ENCODE measurements around the gene SLC22A23.
"Not testable (repeated sequence)": the region's sequence is repeated elsewhere in the genome, so short reads cannot be mapped to it uniquely, and the experiment has no call there.

SLC22A23 gene

GRCh38 chr6:3403238-3404173 lies 53.3 kb downstream of the SLC22A23 start:
- no peak for DNase-seq

DNA sequence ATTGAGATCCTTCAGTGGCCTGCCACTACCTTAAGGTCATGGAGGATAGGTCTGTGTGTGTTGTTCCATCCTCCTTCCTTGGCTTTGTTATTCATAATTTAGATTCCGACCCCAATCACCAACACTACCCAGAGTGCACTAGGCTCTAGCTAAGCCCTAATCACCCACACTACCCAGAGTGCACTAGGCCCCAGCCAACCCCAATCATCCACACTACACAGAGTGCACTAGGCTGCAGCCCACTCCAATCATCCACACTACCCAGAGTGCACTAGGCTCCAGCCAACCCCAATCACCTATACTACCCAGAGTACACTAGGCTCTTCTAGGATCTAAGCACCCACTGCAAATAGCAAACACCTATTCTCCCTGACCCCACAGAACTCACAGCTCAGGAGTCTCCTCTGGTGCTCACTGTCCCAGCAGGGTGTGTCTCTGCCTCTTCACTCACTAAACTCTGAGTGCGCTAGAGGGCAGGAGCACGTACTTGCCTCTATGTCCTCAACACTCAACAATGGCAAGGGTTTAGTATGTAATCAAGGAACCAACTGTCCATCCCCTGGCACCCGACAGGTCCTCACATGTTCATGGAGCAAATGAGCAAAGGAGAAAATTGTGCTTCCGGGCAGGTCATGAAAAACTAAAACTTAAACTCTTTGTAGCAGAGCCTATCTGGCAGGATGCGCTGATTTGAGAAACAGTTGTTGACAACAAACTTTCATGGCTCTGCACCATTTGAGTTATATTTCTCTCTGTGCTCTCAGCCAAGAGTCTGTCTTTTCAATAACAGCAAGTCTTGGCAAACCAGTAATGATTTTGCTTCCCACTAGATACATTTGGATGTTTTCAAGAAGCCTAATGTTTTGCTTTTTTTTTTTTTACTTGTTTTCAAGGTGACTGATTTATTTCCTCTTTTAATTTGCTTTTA lies 54.3 kb downstream of the SLC22A23 start:
- DNase-seq: no peak

GRCh38 chr6:3400162-3400561 lies 56.7 kb downstream of the SLC22A23 start:
- no peak for DNase-seq

DNA sequence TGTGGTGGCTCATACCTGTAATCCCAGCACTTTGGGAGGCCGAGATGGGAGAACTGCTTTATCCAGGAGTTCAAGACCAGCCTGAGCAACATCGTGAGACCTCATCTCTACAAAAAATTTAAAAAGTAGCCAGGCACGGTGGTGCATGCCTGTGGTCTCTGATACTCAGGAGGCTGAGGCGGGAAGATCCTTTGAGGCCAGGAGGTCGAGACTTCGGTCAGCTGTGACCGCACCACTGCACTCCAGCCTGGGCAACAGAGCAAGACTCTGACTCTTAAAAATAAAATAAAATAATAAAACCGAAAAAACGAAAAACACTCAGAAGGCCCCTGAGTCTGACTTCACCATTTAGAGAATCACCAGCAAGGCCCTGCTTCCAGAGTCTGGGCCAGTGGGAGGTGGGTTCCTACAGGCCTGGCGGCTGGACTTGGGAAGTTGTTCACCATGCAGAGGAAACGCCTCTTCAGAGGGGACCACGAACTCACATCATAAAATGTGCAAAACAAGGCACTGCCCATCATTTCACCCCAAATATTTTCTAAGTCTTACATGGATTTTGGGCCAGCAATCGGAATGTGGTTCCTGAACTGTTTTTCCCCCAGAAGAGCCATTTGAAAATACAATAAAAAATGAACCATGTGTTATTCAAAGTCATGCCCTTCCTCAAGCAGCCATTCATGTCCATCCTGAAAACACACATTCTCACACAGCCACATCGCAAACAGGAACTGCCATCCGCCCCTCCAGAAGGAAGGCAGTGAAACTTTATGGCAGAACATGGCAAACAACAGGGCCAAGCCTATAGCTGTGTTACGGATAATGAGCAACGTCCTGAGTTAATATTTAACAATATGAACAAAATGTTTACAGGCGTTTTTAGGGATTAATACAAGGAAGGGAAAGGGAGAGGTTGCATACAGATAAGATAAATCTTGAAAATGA lies 57.8 kb downstream of the SLC22A23 start:
- no peak for DNase-seq

- DNase-seq: no peak
Measured at GRCh38 chr6:3398165-3398562, 58.7 kb downstream of the SLC22A23 start.

DNA sequence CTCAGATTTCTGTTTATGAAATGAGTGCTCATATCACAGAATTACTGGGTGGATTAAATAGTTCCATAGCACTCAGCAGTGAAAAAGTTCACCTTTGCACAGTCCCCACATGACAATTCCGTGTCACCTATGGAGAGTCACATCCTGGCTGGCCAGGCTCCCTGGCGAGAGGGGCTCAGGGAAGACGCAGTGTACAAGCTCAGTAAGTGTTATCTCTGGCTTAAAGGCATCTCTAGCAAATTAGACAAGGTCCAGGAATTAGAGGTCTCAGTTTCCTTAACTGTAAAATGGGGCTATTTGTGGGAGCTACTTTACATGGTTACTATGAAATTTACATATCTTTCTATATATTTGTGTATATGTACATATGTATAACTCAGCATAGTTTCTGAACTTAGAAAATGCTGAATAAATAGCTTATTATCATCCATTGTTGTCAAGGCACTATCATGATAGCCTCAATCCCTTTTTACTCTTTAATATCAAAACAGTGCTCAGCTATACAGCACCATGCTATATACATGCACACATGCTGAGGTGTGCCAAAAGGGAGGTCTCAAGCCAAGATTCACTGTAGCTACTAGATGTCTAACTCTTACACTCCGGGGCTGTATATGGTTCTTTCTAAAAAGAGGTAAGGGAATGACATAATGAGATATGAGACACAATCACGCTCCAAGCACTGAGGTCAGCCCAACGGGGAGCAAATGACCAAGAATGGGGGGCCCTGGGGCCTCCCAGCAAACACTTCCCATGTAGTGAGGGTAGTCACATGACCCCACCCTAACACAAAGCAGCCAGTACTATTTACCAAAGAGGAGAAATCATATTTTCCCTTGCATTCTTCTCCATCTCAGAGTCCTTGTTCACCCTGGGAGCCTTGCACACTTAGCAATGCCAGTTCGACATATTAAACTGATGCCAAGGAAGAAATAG lies 59.4 kb downstream of the SLC22A23 start:
- DNase-seq: no peak

DNA sequence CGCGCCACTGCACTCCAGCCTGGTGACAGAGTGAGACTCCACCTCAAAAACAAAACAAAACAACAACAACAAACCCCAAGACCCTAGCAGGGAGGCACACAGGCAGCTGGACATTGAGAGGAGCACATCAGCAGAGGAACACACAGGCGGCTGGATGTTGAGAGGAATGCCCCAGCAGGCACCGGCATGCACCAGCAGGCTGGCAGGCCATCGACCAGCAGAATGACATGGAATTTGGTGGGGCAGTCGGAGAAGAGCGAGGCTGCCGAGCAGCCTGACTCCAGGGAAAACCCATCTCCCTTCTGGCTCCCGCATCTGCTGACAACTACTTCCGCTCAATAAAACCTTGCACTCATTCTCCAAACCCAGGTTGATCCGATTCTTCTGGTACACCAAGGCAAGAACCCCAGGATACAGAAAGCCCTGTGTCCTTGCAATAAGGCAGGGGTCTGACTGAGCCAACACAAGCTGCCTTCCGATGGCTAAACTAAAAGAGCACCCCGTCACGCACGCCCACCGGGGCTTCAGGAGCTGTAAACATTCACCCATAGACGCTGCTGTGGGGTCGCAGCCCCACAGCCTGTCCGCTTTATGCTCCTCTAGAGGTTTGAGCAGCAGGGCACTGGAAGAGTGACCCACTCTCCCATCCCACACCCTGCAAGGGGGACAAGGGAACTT lies 60.2 kb downstream of the SLC22A23 start:
- no peak for DNase-seq

GRCh38 chr6:3394671-3395070 lies 62.2 kb downstream of the SLC22A23 start:
- DNase-seq: no peak

DNA sequence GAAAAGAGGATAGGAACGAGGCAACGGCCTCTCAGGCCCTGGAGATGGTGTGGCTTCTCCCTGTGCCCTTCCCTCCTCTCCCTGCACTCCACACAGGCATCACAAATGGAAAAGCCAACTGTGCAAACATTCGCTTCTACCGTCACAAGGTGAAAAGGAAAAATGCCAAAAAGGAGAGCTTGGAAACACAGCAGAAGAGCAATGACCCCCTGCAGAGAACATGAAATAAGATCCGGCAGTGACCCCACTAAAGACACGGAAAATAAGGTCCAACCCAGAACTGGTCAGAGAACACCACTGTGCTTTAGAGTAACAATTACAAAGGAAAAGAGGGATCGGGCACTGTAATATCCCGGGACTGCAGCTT lies 63.0 kb downstream of the SLC22A23 start:
- DNase-seq: no peak

- no peak for DNase-seq
Measured at GRCh38 chr6:3392930-3393835, 63.7 kb downstream of the SLC22A23 start.

DNA sequence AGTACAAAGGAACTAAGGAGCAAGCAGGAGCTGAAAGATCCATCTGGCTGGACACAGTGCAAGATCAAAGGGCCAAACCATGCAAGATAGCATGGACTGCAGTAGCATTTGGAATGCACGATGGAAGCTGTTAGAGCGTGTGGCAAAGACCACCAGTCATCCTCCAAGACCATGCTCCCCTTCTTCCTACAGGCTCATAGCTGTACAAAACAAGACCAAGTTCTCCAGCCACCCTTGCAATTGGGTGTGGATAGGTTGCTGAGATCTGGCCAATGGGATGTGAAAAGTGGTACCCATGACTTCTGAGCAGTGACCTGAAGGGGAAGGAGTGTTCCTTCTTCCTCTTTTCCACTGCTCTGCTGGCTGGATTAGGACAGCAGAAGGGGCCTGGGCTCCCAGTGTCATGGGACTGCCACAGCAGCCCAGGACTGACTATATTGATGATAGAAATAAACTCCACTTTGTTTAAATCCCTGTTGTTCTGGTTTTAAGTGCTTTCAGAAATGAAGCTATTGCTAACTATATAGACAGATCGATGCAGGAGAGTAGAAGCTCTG lies 64.9 kb downstream of the SLC22A23 start:
- no peak for DNase-seq

DNA sequence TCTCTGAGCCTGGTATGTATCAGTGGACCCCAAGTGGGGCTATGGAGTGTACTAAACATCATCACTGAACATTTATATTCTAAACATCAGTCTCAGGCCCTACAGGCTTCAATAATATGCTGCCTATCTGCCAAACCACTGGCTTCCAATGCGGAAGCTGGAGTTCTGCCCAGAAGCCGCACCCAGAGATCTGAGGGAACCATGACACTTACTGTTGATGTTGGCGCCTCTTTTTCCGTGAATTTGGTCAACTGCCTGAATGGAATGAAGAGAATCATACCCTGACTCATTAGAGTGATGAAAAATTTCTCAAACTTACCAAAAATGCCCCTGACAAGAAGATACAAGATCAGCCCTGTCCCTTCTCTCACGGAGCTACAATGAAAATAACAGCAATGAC lies 66.2 kb downstream of the SLC22A23 start:
- no peak for DNase-seq

- DNase-seq: no peak
Measured at GRCh38 chr6:3389390-3390167, 67.3 kb downstream of the SLC22A23 start.

DNA sequence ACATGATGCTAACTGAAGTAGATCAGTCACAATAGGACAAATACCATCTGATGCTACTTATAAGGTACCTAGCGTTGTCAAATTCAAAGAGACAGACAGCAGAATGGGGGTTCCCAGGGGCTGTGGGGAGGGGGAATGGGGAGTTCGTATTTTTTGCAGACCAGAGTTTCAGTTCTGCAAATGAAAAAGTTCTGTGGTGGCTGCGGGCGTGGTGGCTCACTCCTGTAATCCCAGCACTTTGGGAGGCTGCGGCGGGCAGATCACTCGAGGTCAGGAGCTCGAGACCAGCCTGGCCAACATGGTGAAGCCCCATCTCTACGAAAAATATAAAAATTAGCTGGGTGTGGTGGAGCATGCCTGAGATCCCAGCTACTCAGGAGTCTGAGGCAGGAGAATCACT lies 68.1 kb downstream of the SLC22A23 start:
- DNase-seq: no peak

DNA sequence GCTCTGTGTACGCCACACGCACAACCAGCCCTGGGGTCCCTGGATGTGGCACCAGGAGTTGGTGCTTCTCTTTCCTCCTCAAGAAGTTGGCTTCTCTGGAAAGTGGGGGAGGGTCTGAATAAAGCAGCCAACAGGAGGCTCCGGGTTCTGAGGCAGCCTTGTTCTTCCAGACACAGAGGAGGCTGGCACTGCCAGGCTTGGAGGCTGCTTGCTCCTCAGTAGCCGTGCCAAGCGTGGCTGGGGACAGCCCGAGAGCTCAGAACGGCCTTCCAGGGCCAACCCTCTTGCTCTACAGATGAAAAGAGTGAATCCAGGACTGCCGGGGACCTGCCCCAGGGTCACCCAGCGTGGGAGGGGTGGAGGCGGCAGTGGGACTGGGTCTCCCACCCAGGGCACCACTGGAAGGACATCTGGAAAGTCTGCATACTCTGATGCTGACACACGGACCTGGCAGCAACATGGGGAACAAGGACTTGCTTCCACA lies 70.4 kb downstream of the SLC22A23 start:
- DNase-seq: no peak

- no peak for DNase-seq
Measured at GRCh38 chr6:3385660-3386151, 71.1 kb downstream of the SLC22A23 start.

DNA sequence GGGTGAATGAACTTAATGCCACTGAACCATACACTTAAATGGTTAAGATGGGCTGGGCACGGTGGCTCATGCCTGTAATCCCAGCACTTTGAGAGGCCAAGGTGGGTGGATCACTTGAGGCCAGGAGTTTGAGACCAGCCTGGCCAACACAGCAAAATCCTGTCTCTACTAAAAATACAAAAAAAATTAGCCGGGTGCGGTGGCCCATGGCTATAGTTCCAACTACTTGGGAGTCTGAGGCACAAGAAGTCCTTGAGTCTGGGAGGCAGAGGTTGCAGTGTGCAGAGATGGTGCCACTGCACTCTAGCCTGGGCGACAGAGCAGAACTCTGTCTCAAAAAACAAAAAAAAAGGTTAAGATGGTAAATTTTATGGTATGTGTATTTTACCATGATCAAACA lies 71.7 kb downstream of the SLC22A23 start:
- DNase-seq: not testable (repeated sequence)
